Natural killer cell (primary cell): ENCODE measurements around the gene RALA. TPM values are rescaled to one million over a fixed set of nuclear protein-coding genes. Genes with fewer than 3 reads are reported as not detected.

ENCODE experiments used
- ATAC-seq, 3 donors: fragments of 150-1000 bp in 2 of 3; fragments of 200-7000 bp in 1 of 3; cut with Tn5 transposase; 1 replicate in 1 of 3; 2 replicates in 2 of 3; pipeline ENCODE4 v1.10.0; 2021; ENCODE audit warnings: mild to moderate bottlenecking in 2 of 3, moderate library complexity in 2 of 3
- DNase-seq, 2 donors: peaks; one replicate each; pipeline versions ENCODE4 v3.0.0 to v3.0.0-alpha.2; 2013 to 2021; ENCODE audit warnings: mixed read lengths in 1 of 2
- H3K27ac ChIP-seq: one replicate; pipeline ENCODE4 v1.5.1; 2013; ENCODE audit warnings: mild to moderate bottlenecking, low read length
- H3K27me3 ChIP-seq: one replicate; pipeline ENCODE4 v1.6.1; 2013; ENCODE audit warnings: low read length; ENCODE audit not compliant: control insufficient read depth, insufficient read depth
- H3K36me3 ChIP-seq: one replicate; pipeline ENCODE4 v1.6.1; 2013; ENCODE audit warnings: low read length; ENCODE audit not compliant: control insufficient read depth, insufficient read depth
- H3K4me1 ChIP-seq: one replicate; pipeline ENCODE4 v1.6.1; 2013; ENCODE audit warnings: low read length; ENCODE audit not compliant: control insufficient read depth, insufficient read depth
- H3K4me3 ChIP-seq: one replicate; pipeline ENCODE4 v1.5.1; 2013; ENCODE audit warnings: low read length
- H3K9me3 ChIP-seq: one replicate; pipeline ENCODE4 v1.6.1; 2013; ENCODE audit warnings: low read length; ENCODE audit not compliant: control insufficient read depth, insufficient read depth
- H3K27ac Mint-ChIP-seq, 2 donors: one replicate each; pipeline ENCODE4 v1.8.0; 2022; ENCODE audit warnings: mild to moderate bottlenecking in 2 of 2, mixed read lengths in 2 of 2, moderate library complexity in 1 of 2
- H3K27me3 Mint-ChIP-seq, 2 donors: one replicate each; pipeline ENCODE4 v1.8.0; 2022; ENCODE audit warnings: low read depth in 2 of 2, mixed read lengths in 2 of 2
- H3K36me3 Mint-ChIP-seq: one replicate; pipeline ENCODE4 v1.8.0; 2022; ENCODE audit warnings: mixed read lengths
- H3K4me1 Mint-ChIP-seq, 2 donors: one replicate each; pipeline ENCODE4 v1.8.0; 2022; ENCODE audit warnings: mixed read lengths in 2 of 2
- H3K4me3 Mint-ChIP-seq: one replicate; pipeline ENCODE4 v1.8.0; 2022; ENCODE audit warnings: mild to moderate bottlenecking, moderate library complexity, mixed read lengths
- H3K9me3 Mint-ChIP-seq, 2 donors: one replicate each; pipeline ENCODE4 v1.8.0; 2022; ENCODE audit warnings: mixed read lengths in 2 of 2
- WGBS: methylation state at CpG from one replicate; pipeline ENCODE4 v1.1.7; 2013; ENCODE audit warnings: missing lambda C conversion rate; ENCODE audit not compliant: insufficient coverage; 5-methylcytosine and 5-hydroxymethylcytosine counted together
- intact Hi-C: fragments of 100-400 bp; cut with micrococcal nuclease; formaldehyde crosslinking; loops from one replicate; pipeline ENCODE4 v1.14.2; 2022
- total RNA-seq, 4 donors: library from RNA; stranded (reverse); fragments of 120-200 nt in 1 of 4; gene quantifications; one replicate each; pipeline versions ENCODE4 v1.2.3 to v1.2.4, GENCODE V29; 2013 to 2022
- TF ChIP-seq, protein P1 (sequence below): fragments of 200-600 bp; IDR thresholded peaks from one replicate; pipeline ENCODE4 v1.8.0; 2022; ENCODE audit warnings: antibody characterized with exemption

The RALA gene
- total RNA-seq, 3 donors from 2014 or later (not counting 1 experiment from before 2014, with no cell fraction given), result 10.2 to 22.0 (median 16.8) TPM

DNA sequence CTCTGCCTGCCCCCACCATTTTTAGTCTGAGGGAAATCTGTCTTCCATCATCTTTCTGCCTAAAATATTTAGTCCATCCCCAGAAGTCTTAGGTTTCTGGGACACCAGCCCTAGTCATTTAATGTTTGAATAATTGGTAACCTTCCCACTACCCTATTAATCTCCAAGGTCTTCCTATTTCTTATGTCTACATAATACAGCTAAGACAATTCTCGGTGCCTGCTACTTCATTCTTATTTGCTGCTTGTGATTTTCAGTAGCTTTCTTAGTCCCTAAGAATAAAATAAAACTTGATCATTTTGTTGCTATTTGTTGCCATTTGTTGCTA lies 11.1 kb downstream of the RALA start:
- H3K27me3 ChIP-seq, result no peaks in the 10 kb centered on the region
- Mint-ChIP-seq H3K27me3 (no peaks in the 10 kb centered on the region), H3K9me3 (no peaks in the 10 kb centered on the region), H3K4me3 (peak overlapping the region; percentile 67), H3K36me3 (peaks cover 7% of the 10 kb centered on the region), H3K4me1 (peaks cover 60 to 62% of the 10 kb centered on the region in 2 donors), H3K27ac (peak overlapping the region; percentile 78 to 86)
- H3K36me3 ChIP-seq, result peaks cover 13% of the 10 kb centered on the region
- WGBS, result 100% methylated on average over 1 of the region's 1 CpG
- no peak for DNase-seq
- no peak for ATAC-seq
- no peaks in the 10 kb centered on the region for H3K9me3 ChIP-seq
- peak overlapping the region; percentile 20 for H3K27ac ChIP-seq
- H3K4me3 ChIP-seq, result no peak overlapping the region
- TF ChIP-seq, protein P1, sequence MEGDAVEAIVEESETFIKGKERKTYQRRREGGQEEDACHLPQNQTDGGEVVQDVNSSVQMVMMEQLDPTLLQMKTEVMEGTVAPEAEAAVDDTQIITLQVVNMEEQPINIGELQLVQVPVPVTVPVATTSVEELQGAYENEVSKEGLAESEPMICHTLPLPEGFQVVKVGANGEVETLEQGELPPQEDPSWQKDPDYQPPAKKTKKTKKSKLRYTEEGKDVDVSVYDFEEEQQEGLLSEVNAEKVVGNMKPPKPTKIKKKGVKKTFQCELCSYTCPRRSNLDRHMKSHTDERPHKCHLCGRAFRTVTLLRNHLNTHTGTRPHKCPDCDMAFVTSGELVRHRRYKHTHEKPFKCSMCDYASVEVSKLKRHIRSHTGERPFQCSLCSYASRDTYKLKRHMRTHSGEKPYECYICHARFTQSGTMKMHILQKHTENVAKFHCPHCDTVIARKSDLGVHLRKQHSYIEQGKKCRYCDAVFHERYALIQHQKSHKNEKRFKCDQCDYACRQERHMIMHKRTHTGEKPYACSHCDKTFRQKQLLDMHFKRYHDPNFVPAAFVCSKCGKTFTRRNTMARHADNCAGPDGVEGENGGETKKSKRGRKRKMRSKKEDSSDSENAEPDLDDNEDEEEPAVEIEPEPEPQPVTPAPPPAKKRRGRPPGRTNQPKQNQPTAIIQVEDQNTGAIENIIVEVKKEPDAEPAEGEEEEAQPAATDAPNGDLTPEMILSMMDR, result no peak
- intact Hi-C loops, result no loop called here
- H3K4me1 ChIP-seq, result peaks cover 12% of the 10 kb centered on the region

GRCh38 chr7:39637400-39637799 lies 14.0 kb downstream of the RALA start:
- H3K36me3 ChIP-seq, result peaks cover 5% of the 10 kb centered on the region
- no peak overlapping the region for H3K4me3 ChIP-seq
- no peaks in the 10 kb centered on the region for H3K27me3 ChIP-seq
- ATAC-seq, result peak; percentile 14 to 53 (median 49)
- Mint-ChIP-seq H3K27me3 (no peaks in the 10 kb centered on the region), H3K4me1 (peaks cover 79 to 89% of the 10 kb centered on the region in 2 donors), H3K4me3 (peak overlapping the region; percentile 28), H3K36me3 (peaks cover under 1% of the 10 kb centered on the region), H3K9me3 (no peaks in the 10 kb centered on the region), H3K27ac (peak overlapping the region; percentile 13 to 19)
- intact Hi-C loops, result no loop called here
- TF ChIP-seq, protein P1, result no peak
- DNase-seq, result no peak
- peaks cover 16% of the 10 kb centered on the region for H3K4me1 ChIP-seq
- no peaks in the 10 kb centered on the region for H3K9me3 ChIP-seq
- H3K27ac ChIP-seq, result no peak overlapping the region

DNA sequence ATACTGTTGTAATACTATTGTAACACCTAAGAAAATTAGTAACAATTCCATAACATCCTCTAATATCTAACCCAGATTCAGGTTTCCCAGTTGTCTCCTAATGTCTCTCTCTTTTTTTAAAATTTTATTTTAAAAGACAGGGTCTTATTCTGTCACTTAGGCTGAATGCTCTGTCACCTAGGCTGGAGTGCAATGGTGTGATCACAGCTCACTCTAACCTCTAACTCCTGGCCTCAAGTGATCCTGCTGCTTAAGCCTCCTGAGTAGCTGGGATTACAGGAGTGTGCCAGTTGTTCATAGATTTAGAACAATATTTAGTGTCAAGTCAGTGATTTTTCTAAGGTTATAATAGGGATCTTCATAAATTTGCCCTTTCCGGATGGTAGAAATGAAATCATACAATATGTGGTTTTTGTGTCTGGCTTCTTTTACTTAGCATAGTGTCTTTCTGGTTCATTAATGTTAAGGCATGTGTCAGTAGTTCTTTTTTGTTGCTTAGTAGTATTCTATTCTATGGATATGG lies 14.7 kb downstream of the RALA start:
- Mint-ChIP-seq H3K27ac (peak overlapping the region; percentile 13 to 19), H3K4me3 (no peak overlapping the region), H3K36me3 (no peaks in the 10 kb centered on the region), H3K9me3 (no peaks in the 10 kb centered on the region), H3K27me3 (no peaks in the 10 kb centered on the region), H3K4me1 (peaks cover 83 to 93% of the 10 kb centered on the region in 2 donors)
- H3K4me3 ChIP-seq, result no peak overlapping the region
- H3K36me3 ChIP-seq, result peaks cover 5% of the 10 kb centered on the region
- H3K27me3 ChIP-seq, result no peaks in the 10 kb centered on the region
- H3K27ac ChIP-seq, result no peak overlapping the region
- H3K4me1 ChIP-seq, result peaks cover 16% of the 10 kb centered on the region
- 100% methylated on average over 1 of the region's 1 CpG for whole genome bisulfite sequencing
- intact Hi-C loops, result no loop called here
- TF ChIP-seq, protein P1, result no peak
- ATAC-seq (peak; percentile 57 to 65 (median 60)), DNase-seq (no peak)
- H3K9me3 ChIP-seq, result no peaks in the 10 kb centered on the region

DNA sequence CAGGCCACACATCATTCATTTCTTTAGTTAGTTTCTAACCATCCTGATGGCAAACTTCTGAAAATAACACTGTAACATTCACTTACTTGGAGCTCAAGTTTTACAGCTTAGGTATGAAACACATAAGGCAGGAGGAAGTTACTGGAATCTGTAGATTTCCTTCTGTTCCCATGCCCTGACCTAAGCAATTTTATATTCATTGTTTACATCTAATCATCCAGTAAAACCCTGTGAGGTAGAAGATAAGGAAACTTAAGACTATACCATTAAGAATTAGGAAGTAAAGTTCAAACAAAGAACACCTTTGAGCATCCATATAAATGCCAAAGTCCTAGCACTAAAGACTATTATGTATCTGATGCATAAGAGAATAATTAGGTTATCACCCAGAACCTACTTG lies 19.5 kb downstream of the RALA start:
- DNase-seq, result no peak
- peaks cover 62 to 63% of the 10 kb centered on the region in 2 donors for H3K4me1 Mint-ChIP-seq
- H3K9me3 Mint-ChIP-seq, result no peaks in the 10 kb centered on the region
- no peaks in the 10 kb centered on the region for H3K36me3 ChIP-seq
- H3K27me3 Mint-ChIP-seq, result no peaks in the 10 kb centered on the region
- H3K27ac Mint-ChIP-seq, result no peak overlapping the region
- no peak overlapping the region for H3K4me3 ChIP-seq
- H3K9me3 ChIP-seq, result no peaks in the 10 kb centered on the region
- no peak overlapping the region for H3K27ac ChIP-seq
- no peak overlapping the region for H3K4me3 Mint-ChIP-seq
- H3K4me1 ChIP-seq, result peaks cover 4% of the 10 kb centered on the region
- H3K27me3 ChIP-seq, result no peaks in the 10 kb centered on the region
- TF ChIP-seq, protein P1, result no peak
- no peak for ATAC-seq
- H3K36me3 Mint-ChIP-seq, result no peaks in the 10 kb centered on the region
- intact Hi-C loops, result no loop called here
